CMK (cell line): ENCODE measurements around the gene CFAP74.
"Not testable (repeated sequence)": the region's sequence is repeated elsewhere in the genome, so short reads cannot be mapped to it uniquely, and the experiment has no call there.

ENCODE experiments used
- DNase-seq: peaks from one replicate; pipeline ENCODE4 v3.0.0-alpha.2; 2010; ENCODE audit warnings: low read depth

The CFAP74 gene

GRCh38 chr1:1984560-1985070, 19.0 kb downstream of the CFAP74 start:
- DNase-seq = no peak

GRCh38 chr1:1982379-1983232, 21.0 kb downstream of the CFAP74 start:
- DNase-seq = no peak

DNA sequence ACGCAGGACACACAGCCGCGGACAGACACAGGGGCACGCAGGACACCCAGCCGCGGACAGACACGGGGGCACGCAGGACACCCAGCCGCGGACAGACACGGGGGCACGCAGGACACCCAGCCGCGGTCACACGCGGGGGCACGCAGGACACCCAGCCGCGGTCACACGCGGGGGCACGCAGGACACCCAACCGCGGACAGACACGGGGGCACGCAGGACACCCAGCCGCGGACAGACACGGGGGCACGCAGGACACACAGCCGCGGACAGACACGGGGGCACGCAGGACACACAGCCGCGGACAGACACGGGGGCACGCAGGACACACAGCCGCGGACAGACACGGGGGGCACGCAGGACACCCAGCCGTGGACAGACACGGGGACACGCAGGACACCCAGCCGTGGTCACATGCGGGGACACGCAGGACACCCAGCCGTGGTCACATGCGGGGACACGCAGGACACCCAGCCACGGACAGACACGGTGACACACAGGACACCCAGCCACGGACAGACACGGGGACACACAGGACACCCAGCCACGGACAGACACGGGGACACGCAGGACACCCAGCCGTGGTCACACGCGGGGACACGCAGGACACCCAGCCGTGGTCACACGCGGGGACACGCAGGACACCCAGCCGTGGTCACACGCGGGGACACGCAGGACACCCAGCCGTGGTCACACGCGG, 21.8 kb downstream of the CFAP74 start:
- DNase-seq = not testable (repeated sequence)

GRCh38 chr1:1981142-1981500, 22.5 kb downstream of the CFAP74 start:
- no peak for DNase-seq

GRCh38 chr1:1980467-1981141, 23.0 kb downstream of the CFAP74 start:
- no peak for DNase-seq

DNA sequence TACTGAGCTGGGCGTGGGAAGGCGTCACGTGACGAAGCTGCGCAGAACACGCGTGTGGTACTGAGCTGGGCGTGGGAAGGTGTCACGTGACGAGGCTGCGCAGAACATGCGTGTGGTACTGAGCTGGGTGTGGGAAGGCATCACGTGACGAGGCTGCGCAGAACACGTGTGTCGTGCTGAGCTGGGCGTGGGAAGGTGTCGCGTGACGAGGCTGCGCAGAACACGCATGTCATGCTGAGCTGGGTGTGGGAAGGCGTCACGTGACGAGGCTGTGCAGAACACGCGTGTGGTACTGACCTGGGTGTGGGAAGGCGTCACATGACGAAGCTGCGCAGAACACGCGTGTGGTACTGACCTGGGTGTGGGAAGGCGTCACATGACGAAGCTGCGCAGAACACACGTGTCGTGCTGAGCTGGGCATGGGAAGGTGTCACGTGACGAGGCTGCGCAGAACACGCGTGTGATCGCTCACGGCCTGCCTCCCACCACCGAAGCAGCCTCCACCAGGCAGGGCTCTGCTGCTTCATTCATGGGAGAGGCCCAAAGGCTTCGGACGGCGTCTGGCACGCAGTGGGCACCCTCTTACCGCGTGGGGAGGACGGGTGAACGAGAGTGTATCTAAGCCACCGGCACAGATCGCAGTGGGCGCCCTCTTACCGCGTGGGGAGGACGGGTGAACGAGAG, 24.0 kb downstream of the CFAP74 start:
- no peak for DNase-seq

DNA sequence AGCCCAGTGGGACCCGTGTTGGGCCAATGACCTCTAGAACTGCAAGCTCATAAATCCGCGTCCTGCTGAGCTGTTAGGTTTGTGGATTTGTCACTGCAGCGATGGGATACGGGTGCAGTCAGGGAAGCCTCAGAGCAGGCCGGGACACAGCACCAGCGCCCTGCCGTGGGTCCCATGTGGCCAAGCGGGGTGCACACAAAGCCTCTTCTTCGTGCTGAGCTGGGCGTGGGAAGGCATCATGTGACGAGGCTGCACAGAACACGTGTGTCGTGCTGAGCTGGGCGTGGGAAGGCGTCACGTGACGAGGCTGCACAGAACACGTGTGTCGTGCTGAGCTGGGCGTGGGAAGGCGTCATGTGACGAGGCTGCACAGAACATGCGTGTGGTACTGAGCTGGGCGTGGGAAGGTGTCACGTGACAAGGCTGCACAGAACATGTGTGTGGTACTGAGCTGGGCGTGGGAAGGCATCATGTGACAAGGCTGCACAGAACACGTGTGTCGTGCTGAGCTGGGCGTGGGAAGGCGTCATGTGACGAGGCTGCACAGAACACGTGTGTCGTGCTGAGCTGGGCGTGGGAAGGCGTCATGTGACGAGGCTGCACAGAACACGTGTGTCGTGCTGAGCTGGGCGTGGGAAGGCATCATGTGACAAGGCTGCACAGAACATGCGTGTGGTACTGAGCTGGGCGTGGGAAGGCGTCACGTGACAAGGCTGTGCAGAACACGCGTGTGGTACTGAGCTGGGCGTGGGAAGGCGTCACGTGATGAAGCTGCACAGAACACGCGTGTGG, 24.7 kb downstream of the CFAP74 start:
- not testable (repeated sequence) for DNase-seq

GRCh38 chr1:1978108-1978507, 25.5 kb downstream of the CFAP74 start:
- no peak for DNase-seq

DNA sequence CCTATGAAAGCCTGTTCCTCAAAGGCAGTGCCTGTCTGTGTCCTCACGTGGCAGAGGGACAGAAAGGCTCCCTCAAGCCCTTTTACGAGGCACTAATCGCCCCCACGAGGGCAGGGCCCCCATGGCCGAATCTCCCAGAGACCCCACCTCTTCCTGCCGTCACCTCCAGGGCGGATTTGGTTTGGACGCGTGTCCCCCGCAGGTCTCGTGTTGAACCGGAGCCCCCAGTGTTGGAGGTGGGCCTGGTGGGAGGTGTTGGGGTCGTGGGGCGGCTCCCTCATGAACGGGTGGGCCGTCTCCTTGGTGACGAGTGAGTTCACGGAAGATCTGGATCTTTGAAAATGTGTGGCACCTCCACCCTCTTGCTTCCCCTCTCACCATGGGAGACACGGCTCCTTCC, 27.6 kb downstream of the CFAP74 start:
- no peak for DNase-seq

GRCh38 chr1:1975535-1975934, 28.1 kb downstream of the CFAP74 start:
- no peak for DNase-seq

GRCh38 chr1:1974834-1975233, 28.8 kb downstream of the CFAP74 start:
- no peak for DNase-seq

DNA sequence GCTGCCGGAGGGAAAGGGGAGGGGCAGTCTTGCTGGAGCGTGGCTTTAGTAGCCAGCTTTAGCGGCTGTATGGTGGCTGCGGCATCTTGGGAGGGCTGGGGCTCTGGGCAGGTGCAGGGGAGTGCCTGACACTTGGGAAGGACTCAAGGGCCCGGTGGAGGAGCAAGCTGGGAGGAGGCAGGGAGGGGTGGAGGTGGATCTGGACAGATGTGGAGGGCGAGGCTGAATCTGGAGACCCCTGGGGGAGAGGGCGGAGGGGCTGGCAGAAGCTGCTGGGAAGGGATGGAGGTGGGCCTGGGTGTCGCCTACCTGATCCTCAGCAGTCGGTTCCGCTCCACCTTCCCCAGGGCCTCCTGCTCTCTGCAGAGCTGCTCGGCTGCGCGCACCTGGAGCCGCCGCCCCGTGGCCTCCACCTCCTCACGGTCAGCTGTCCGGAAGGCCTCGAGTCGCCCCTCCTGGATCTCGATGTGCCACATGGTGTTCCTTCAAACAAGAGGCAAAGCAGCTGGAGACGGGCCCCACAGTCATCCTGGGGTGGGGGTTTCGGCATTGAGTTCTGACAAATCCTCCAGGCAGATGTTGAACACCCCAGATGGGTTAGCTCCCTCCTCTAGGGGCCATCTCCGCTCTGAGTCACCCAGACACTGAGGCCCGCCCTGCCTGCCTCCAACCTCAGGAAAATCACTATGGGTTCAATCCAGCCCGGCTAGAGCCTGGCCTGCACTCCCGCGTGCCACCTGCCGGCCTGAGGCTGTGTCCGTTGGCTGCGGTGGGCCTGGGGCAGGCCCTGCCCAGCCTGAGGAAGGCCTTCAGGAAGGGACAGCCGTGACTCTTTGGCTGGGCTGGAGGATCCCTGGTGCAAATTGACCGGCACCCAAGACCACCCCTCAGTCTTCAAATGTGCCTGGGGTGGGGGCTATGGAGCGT, 29.6 kb downstream of the CFAP74 start:
- DNase-seq = no peak

DNA sequence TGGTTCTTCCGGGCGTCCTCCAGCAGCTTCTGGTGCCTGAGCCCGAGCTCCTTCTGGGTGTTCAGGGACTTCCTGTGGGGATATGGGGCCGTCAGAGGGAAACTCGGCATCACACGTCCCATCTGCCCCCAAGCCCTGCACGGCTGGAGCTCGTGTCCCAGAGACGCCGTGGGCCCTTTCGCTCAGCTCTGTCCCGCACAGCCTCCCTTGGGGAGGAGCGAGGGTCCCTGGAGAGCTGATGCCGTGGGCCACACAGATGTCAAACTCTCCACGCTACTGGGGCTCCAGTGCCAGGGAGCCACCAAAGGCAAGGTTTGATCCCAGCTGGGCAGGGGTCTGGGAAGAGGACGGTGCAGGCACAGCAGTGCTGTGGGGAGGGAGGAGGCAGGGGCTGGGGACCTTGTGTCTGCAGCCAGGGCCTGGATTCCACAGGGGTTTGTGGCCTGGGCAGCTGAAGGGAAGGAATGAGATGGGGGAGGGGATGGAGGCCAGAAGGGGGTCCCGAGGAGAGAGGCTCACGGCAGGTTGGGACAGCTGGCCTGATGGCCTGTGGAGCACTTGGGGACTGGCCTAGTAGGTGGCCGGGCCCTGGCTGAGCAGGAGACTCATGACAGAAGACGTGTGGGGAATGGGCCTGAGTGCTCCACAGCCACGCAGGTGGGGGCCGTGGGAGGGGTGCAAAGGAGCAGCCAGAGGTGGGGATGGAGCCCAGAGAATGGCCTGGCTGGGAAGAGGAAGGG, 30.4 kb downstream of the CFAP74 start:
- DNase-seq = no peak

DNA sequence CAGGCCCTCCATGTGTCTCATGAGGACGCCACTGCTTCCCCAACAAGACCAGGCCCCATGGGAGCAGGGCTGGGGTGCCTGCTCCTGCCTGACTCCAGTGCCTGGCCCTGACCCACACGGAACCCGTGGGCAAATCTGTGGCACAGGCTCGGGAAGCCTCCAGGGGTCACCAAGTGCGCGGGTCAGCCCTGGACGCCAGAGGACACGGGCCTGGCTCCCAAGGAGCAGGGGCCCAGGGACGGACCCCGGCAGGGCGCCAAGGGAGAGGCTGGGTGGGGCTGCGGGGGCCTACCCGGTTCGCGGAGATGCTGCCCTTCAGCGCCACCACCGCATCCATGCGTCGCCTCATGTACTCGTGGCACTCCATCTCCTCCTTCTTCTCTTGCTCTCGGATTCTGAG, 31.9 kb downstream of the CFAP74 start:
- no peak for DNase-seq

DNA sequence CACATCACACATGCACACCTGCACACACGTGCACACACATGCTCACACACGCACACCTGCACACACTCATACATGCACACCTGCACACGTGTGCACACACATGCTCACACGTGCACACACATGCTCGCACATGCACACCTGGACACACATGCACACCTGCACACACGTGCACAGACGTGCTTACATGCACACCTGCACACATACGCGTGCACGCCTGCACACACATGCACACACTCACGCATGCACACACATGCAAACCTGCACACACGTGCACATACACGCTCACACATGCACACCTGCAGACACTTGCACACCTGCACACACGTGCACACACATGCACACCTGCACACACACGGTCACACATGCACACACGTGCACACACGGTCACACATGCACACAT, 32.6 kb downstream of the CFAP74 start:
- no peak for DNase-seq

DNA sequence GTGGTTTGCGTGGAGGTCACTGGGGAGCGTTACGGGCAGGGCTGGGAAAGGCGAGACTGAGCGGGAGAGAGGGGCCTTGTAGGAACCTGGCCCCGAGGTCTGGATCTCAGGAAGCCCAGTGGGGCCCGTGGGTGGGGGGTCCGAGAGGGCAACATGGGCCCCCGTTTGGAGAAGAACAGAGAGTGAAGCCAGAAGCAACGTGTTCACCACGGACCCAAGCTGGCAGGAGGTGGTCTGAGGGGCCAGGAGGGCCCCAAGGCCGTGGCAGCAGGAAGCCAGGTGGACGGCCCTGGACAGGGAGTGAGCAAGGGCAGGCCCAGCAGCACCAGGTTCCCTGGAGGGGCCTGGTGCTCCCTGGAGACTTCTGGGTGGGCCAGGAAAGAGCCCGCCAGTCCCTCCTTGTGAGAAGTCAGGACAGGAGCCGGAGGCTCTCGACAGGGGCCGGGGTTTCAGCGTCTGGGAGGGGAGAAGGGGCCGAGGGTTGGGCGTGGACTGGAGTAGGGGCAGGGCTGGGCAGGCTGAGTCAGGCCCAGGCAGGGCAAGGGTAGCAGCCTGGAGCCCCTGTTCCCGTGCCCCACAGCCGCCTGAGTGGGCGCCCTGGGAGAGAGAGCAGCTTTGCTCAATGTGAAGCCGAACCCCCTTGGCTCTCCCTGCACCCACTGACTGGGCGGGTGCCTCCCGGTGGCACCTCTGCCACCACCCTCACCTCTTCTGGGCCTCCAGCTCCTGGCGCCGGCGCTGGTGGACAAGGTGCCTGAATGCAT, 33.5 kb downstream of the CFAP74 start:
- no peak for DNase-seq

- no peak for DNase-seq
These were observed 34.1 kb downstream of the CFAP74 start for GRCh38 chr1:1969505-1969900.

DNA sequence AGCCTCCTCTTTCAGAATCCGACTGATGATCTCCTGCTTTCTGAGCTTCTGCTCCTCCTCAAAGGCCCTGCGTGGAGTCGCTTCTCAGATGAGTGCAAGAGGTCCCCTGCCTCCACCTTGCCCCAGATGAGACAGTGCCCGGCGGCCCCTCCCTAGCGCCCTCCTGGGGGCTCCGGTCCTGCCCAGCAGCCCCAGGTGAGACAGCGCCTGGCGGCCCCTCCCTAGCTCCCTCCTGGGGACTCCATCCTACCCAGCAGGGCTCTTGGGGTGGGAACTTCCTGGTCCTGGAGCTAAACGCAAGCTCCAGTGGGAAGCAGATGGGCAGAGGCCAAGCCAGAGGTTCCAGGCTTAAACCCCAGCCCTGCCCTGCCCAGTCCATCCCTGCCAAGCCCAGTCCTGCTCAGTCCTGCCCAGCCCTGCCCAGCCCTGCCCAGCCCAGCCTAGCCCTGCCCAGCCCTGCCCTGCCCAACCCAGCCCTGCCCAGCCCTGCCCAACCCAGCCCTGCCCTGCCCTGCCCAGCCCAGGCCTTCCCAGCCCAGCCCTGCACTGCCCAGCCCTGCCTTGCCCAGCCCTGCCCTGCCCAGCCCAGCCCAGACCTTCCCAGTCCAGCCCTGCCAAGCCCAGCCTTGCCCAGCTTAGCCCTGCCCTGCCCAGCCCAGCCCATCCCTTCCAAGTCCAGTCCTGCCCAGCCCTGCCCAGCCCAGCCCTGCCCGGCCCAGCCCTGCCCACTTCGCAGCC, 34.6 kb downstream of the CFAP74 start:
- DNase-seq = no peak
